ENCODE measurements around the gene SSTR3.

DNA sequence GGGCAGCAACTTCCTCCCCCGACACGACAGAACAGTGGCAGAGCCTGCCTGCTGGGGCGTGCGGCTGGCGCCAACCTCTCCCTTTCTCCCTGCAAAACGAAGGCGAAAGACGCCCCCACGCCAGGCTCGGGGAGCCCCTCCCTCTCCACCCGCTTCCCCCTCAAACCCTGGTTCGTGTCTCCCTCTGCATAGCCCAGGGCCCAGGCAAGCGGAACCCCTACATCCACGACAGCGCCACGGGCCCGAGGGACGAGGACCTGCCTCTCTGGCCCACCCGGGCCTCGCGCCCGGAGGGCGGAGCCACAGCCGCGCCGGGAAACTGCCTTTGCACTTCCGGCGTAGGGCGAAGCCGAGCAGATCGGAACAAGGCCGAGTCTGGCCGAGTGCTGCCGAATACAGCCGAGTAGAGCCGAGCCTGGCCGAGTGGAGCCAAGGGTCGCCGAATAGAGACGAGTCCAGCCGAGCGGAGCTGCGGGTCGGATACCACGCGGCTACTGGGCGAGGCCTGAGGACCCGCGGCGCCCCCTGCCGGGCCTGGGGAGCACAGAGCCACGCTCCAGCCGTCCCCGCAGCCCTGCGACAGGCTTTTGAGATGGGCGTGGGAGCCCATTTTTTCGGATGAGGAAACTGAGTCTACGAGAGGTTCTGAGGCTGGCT lies 13.0 kb downstream of the SSTR3 start:
- TF ChIP-seq POLR2A (IDR thresholded peaks at IDR 0.05; ENCODE audit: low read depth, low read length) (peak; percentile 92), POLR2AphosphoS5 (IDR thresholded peaks at IDR 0.05; ENCODE audit: low read depth, low read length) (peak; percentile 82)
